ENCODE results near the gene VCP. TPM values are rescaled to one million over a fixed set of nuclear protein-coding genes. Genes with fewer than 3 reads are reported as not detected.
A peak's percentile ranks its signal among the peaks of the same experiment; 100 is the strongest.

VCP gene
- total RNA-seq, 4 donors from 2014 or later: 129 to 185 (median 171) TPM

DNA sequence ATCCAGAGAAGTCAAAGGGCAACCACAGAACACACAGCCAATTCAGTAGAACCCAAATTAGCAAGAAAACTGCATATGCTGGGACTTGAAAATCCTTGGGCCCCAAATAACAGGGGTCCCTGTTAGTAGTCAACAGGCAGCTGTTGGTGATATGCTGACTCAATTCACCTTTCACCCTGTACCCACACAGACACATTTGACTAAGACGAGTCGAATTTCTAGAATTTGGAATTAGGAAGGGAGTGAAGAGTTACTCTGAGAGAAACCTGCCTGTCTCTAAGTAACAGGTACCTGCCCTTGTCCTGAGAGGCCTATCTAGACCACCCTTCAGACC is 821 bp upstream of the VCP start:
- H3K4me3 ChIP-seq: peak overlapping the region in 3 of 4 donors; percentile 85 to 96 (median 89)
- intact Hi-C loops (cut with DNase I): loop anchor here (5.0 kb wide), 1 partner anchor 86 kb away; the partner anchor contains the start of gene DNAJB5
- no peak for TF ChIP-seq POLR2AphosphoS5 (IDR thresholded peaks at IDR 0.05)
- no peak for TF ChIP-seq POLR2A (IDR thresholded peaks at IDR 0.05; ENCODE audit: low read depth)
- TF ChIP-seq, protein P1, sequence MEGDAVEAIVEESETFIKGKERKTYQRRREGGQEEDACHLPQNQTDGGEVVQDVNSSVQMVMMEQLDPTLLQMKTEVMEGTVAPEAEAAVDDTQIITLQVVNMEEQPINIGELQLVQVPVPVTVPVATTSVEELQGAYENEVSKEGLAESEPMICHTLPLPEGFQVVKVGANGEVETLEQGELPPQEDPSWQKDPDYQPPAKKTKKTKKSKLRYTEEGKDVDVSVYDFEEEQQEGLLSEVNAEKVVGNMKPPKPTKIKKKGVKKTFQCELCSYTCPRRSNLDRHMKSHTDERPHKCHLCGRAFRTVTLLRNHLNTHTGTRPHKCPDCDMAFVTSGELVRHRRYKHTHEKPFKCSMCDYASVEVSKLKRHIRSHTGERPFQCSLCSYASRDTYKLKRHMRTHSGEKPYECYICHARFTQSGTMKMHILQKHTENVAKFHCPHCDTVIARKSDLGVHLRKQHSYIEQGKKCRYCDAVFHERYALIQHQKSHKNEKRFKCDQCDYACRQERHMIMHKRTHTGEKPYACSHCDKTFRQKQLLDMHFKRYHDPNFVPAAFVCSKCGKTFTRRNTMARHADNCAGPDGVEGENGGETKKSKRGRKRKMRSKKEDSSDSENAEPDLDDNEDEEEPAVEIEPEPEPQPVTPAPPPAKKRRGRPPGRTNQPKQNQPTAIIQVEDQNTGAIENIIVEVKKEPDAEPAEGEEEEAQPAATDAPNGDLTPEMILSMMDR (IDR thresholded peaks at IDR 0.05): no peak
- TF ChIP-seq EP300 (IDR thresholded peaks at IDR 0.05): no peak
- peaks cover 31 to 48% (median 40%) of the 10 kb centered on the region in 4 donors for H3K4me1 ChIP-seq
- H3K36me3 ChIP-seq: peaks cover 0 to 32% (median 14%) of the 10 kb centered on the region in 4 donors
- H3K27ac ChIP-seq (replicated peaks in 1 of 4): peak overlapping the region; percentile 98 to 100 (median 100)
- no peaks in the 10 kb centered on the region for H3K9me3 ChIP-seq
- no peaks in the 10 kb centered on the region for H3K27me3 ChIP-seq
- WGBS: 100% methylated on average over 2 of the region's 2 CpGs
- DNase-seq (ENCODE audit: extremely low spot score): no peak

DNA sequence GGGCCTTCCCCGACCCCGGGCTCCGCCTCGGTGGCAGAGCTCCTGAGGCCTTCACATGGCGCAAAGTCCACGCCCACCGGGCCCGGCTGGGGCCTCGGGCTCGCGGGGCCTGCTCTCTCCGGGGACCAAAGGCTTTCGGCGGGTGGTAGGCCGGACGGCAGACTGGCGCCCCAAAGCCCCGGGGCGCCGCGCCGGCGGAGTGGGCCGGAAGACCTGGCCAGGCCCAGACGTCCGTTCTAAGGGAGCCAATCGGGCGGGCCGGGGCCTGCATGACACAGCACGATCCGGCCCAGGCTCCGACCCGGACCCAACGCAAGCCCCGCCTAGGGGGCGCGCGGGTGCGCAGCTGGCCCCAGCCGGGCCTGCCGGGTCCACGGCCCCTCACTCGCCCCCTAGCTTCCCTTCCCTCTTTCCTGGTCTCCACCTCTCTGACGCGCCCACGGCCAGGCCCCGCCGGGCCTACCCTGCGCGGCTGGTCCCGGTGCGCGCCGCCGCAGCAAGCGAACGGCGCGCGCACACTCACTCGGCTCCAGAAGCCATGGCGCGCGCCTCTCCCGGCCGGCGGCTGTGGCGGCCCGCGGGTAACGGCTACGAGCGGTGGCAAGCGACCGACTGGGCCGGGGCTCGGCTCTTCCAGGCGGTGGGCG is 488 bp downstream of the VCP start:
- no peaks in the 10 kb centered on the region for H3K9me3 ChIP-seq
- TF ChIP-seq POLR2A (IDR thresholded peaks at IDR 0.05; ENCODE audit: low read depth) (peak; percentile 76), EP300 (IDR thresholded peaks at IDR 0.05) (no peak), POLR2AphosphoS5 (IDR thresholded peaks at IDR 0.05) (peak; percentile 66 to 67)
- TF ChIP-seq, protein P1 (IDR thresholded peaks at IDR 0.05): peak; percentile 20 to 37 (median 34)
- peak overlapping the region; percentile 85 to 100 (median 92) for H3K4me3 ChIP-seq
- H3K27ac ChIP-seq (replicated peaks in 1 of 4): peak overlapping the region; percentile 98 to 100 (median 100)
- DNase-seq (ENCODE audit: extremely low spot score): peak; percentile 95
- H3K36me3 ChIP-seq: peaks cover 11 to 45% (median 26%) of the 10 kb centered on the region in 4 donors
- intact Hi-C loops (cut with DNase I): loop anchor here (5.0 kb wide), 1 partner anchor 85 kb away; the partner anchor contains the start of gene DNAJB5
- H3K4me1 ChIP-seq: peaks cover 37 to 52% (median 47%) of the 10 kb centered on the region in 4 donors
- no peaks in the 10 kb centered on the region for H3K27me3 ChIP-seq
- WGBS: under 1% methylated on average over 53 of the region's 79 CpGs

DNA sequence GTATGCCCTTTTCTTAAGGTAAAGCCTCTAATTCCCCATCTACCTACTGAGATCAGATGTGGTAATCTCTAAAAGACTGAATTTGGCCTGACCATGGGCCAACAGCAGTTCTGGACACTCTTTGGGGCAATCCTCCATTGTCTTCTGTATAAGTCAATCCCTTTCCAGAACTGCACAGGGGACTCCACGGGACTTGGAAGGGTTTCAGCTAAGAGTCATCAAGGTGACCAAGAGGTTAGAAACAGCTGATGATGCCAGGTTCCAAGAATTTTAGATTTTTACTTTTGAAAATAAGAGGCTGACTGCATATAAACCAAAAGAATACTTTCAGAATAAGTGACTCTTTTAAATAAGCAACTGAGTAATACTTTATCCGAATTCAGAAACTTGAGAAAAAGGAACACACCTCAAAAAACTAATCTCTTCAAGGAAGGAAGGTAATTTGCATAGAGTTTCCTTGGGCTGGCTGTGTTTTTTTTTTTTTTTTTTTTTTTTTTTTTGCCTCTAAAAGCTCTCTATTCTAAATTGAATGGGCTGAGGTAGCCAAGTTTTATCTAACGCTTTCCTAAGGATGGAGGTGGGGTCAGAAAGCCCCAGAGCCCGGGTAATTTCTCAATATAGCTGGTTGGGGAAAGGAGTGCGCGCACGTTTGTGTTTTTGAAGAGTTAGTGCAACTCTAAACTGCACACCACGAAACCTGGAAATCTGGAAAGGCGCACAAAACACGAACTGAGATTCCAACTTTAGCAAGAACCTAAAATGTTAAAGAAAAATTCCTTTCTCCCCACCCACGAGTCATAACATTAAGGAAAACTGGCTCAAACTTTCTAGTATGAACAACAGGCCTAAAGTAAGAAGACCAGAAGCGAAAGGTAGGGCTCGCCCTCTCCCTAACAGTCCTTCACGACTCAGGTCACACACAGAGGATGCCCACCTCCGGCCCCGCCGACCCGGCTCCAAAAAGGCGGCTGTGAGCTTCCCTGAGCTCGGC is 1.3 kb downstream of the VCP start:
- Histone ChIP-seq H3K27me3 (no peaks in the 10 kb centered on the region), H3K36me3 (peaks cover 20 to 45% (median 30%) of the 10 kb centered on the region in 4 donors), H3K4me1 (peaks cover 37 to 54% (median 47%) of the 10 kb centered on the region in 4 donors), H3K27ac (replicated peaks in 1 of 4) (peak overlapping the region; percentile 98 to 100 (median 100)), H3K4me3 (peak overlapping the region; percentile 85 to 100 (median 92)), H3K9me3 (no peaks in the 10 kb centered on the region)
- intact Hi-C loops (cut with DNase I): loop anchor here (5.0 kb wide), 1 partner anchor 84 kb away; the partner anchor contains the start of gene DNAJB5
- no peak for DNase-seq (ENCODE audit: extremely low spot score)
- under 1% methylated on average over 16 of the region's 20 CpGs for WGBS
- no peak for TF ChIP-seq EP300 (IDR thresholded peaks at IDR 0.05)
- TF ChIP-seq POLR2AphosphoS5 (IDR thresholded peaks at IDR 0.05): no peak
- TF ChIP-seq, protein P1 (IDR thresholded peaks at IDR 0.05): no peak
- TF ChIP-seq POLR2A (IDR thresholded peaks at IDR 0.05; ENCODE audit: low read depth): no peak

DNA sequence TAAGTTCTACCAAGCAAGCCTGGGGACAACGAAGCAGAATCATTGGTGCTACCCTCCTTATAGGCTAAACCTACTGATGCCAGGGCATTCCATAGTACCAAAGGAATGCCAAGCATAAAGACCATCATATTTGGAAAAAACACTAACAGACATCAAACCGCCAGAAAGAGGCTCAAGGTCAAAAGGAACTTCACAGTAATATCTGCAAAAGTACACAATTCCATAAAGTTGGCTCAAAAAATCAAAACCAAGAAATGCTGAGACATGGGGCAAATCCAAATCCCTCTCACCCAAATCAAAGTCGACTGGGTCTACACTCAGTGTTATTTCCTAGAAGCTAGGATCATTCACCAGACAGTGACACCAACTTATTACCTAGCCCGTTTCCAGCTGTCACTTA is 3.4 kb downstream of the VCP start:
- Histone ChIP-seq H3K9me3 (no peaks in the 10 kb centered on the region), H3K27ac (replicated peaks in 1 of 4) (peak overlapping the region in 3 of 4 donors; percentile 24 to 100 (median 100)), H3K36me3 (peaks cover 41 to 45% (median 42%) of the 10 kb centered on the region in 4 donors), H3K4me1 (peaks cover 37 to 54% (median 47%) of the 10 kb centered on the region in 4 donors), H3K27me3 (no peaks in the 10 kb centered on the region), H3K4me3 (no peak overlapping the region)
- WGBS: 65% methylated on average over 4 of the region's 4 CpGs
- TF ChIP-seq EP300 (IDR thresholded peaks at IDR 0.05) (no peak), POLR2AphosphoS5 (IDR thresholded peaks at IDR 0.05) (no peak), POLR2A (IDR thresholded peaks at IDR 0.05; ENCODE audit: low read depth) (no peak)
- TF ChIP-seq, protein P1 (IDR thresholded peaks at IDR 0.05): no peak
- DNase-seq (ENCODE audit: extremely low spot score): no peak
- intact Hi-C loops (cut with DNase I): no loop called here

Data from esophagus muscularis mucosa (tissue), 4 donors.